Muscle layer of colon (tissue), 2 donors: Measurements from ENCODE around the gene LRRIQ4.

Source experiments
- H3K27ac ChIP-seq: one replicate; pipeline ENCODE4 v1.7.0; 2013; ENCODE audit warnings: low read depth, mild to moderate bottlenecking, low read length, moderate library complexity
- H3K27me3 ChIP-seq, 2 donors: one replicate each; pipeline ENCODE4 v1.7.0; 2013; ENCODE audit warnings: low read length in 2 of 2, mild to moderate bottlenecking in 2 of 2; ENCODE audit not compliant: insufficient read depth in 2 of 2, control insufficient read depth in 1 of 2
- H3K36me3 ChIP-seq: one replicate; pipeline ENCODE4 v1.7.0; 2013; ENCODE audit warnings: mild to moderate bottlenecking, low read length; ENCODE audit not compliant: insufficient read depth
- H3K4me1 ChIP-seq: one replicate; pipeline ENCODE4 v1.7.0; 2013; ENCODE audit warnings: mild to moderate bottlenecking, low read length; ENCODE audit not compliant: insufficient read depth
- H3K4me3 ChIP-seq, 2 donors: one replicate each; pipeline ENCODE4 v1.7.0; 2013; ENCODE audit warnings: low read length in 2 of 2, low read depth in 1 of 2, mild to moderate bottlenecking in 1 of 2, moderate library complexity in 1 of 2
- H3K9ac ChIP-seq: one replicate; pipeline ENCODE4 v1.7.0; 2013; ENCODE audit warnings: low read length
- H3K9me3 ChIP-seq: one replicate; pipeline ENCODE4 v1.7.0; 2013; ENCODE audit warnings: mild to moderate bottlenecking, low read length
- donor health status: abdominal sarcoma.
- donor health status: Adenocarcinoma of cecum.

LRRIQ4 gene

DNA sequence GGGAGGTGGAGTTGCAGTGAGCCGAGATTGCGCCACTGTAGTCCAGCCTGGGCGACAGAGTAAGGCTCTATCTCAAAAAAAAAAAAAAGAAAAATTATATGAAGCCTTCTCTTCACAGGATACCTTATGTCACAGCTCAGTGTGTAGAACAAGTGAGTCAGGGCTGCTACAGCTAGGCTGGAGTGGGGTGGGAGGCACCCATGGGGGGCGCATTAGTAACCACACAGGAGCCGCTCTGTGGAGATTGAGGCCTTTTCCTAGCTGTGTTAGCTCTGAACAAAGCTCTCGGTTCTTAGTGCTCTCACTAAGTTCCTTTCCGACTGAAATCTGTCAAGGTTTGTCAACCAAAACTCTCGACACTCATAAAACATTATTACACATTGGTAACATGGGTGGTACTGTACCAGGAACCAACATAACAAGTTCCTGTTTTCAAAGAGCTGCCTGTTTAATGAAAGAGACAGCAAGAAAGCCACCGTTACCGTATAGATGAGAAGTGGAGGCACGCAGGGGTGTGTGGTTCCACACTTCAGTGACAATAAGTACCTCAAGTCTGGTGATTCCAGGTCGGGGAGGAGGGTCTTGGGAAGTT is 52.6 kb downstream of the LRRIQ4 start:
- no peak overlapping the region for H3K4me3 ChIP-seq
- no peaks in the 10 kb centered on the region for H3K27me3 ChIP-seq

DNA sequence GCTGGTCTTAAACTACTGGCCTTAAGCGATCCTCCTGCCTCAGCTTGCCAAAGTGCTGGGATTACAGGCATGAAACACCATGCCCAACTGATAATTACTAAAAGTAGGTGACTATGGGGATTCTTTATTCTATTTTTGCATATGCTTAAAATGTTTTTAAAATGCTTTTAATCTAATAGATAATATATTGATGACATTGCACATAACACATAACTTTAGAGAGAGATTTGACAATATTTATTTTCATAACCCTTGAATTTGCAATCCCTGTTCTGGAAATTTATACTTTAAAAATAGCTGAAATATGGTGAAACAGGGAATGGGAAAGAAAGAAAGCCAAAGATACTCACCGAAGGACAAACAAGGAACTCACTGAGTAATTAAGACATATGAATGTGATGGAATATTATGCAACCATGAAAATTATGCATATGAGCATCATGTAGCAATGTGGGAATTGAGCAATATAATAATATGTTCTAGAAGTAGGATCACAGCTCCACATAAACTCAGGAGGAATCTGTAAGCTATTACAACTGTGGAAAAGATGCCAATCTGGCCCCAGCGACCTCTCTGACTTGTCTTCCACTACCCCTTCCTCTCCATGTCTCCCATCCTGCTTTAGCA is 55.0 kb downstream of the LRRIQ4 start:
- H3K9me3 ChIP-seq = no peaks in the 10 kb centered on the region
- no peak overlapping the region for H3K9ac ChIP-seq
- H3K4me3 ChIP-seq = no peak overlapping the region
- H3K27ac ChIP-seq = no peak overlapping the region
- H3K27me3 ChIP-seq = no peaks in the 10 kb centered on the region
- H3K4me1 ChIP-seq = peaks cover 6% of the 10 kb centered on the region
- no peaks in the 10 kb centered on the region for H3K36me3 ChIP-seq

More for the DNA sequence above, 52.6 kb downstream of the LRRIQ4 start:
- H3K4me1 ChIP-seq = peaks cover 6% of the 10 kb centered on the region
- H3K36me3 ChIP-seq = no peaks in the 10 kb centered on the region
- no peaks in the 10 kb centered on the region for H3K9me3 ChIP-seq
- no peak overlapping the region for H3K27ac ChIP-seq
- no peak overlapping the region for H3K9ac ChIP-seq

DNA sequence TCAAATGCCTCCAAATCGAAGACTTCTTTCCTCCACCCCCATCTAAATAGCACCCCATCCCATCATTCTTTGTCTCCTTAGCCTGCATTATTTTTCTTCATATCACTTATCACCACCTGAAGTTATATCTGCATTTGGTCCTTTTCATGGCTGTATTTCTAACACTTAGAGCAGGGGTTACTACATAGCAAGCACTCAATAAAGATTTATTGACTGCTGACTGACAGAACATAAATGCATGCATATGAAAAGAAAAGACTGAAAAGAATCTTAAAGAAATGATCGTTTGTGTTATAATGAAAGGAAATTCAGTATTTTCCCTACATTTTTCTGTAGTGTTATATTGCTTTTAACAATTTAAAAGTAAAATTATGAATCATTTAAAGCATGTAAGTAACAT is 55.7 kb downstream of the LRRIQ4 start:
- H3K36me3 ChIP-seq = no peaks in the 10 kb centered on the region
- H3K9ac ChIP-seq = no peak overlapping the region
- no peak overlapping the region for H3K4me3 ChIP-seq
- no peak overlapping the region for H3K27ac ChIP-seq
- H3K9me3 ChIP-seq = no peaks in the 10 kb centered on the region
- H3K27me3 ChIP-seq = no peaks in the 10 kb centered on the region
- H3K4me1 ChIP-seq = peaks cover 4% of the 10 kb centered on the region

DNA sequence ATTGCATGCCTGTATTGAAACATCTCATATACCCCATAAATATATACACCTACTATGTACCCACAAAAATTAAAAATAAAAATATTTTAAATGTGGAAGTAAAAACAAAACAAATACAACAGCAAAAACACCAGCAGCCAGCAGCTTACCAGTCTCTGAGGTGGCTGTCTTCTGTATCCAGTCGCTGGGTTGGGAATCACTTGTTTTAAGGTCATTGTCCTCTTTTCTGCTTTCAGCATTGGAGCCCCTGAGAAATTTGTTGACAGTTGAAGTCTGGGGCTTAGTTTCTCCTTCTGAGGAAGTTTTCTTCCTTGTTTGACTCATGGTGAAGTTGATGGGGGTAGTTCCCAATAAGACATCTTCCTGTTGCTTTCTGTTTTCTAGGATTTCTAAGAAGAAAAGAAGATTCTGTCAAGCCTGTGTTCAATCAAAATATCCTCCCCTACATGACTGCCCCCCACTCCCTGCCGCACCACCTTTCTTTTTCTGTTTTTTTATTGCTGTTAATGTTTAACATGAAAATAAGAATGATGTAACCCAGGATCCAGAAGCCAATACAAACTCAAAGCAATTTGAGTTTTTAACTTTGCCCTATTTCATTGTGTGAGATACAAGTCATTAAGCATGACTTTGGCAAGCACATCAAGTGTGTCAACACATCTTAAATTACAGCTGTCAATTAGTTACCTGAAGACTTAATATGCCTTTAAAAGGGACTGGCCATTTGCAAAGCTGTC is 57.0 kb downstream of the LRRIQ4 start, which contains the start of gene LRRC31:
LRRC31 (minus strand) TSS at position 452 of the 737 bp plus-strand sequence; CDS start at position 324, 128 bp downstream.
- no peak within 1 kb of the TSS for H3K27ac ChIP-seq
- H3K27me3 ChIP-seq = no peaks in the 10 kb centered on the region
- H3K9ac ChIP-seq = no peak within 1 kb of the TSS

DNA sequence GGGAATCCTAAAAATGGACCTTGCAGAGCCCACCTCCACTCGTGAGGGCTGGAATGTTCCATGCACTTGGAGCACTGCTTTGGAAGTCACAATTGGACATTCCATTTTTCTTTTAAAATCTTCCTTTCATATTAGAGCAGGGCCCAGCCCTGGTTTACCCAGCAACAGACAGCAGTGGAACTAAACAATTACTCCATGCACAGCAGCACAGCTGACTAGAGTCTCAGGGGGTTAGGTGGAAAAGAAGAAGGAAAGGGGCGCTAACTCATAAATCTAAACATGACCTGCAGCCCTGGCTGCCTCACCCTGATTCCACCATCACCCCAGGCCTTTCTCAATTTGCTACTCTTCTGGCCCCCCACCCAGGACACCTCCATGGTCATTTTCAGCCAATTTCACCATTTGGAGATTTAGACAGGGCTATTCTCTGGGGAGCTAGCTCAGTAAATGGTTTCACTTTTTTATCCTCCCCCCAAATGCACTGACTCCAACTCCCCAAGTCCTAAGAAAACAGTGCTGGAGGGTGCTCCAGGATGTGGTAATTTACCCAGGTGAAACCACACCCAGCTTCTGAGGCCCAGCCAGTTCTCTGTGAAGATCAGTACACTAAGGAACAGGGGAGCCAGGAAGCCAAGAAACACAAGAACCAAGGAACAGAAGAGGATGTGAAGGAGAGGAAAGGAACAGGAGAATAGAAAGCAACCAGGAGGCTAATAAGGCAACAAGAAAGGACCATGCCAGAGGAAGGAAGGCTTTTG is 58.6 kb downstream of the LRRIQ4 start:
- Histone ChIP-seq H3K9me3 (no peaks in the 10 kb centered on the region), H3K27ac (no peak overlapping the region), H3K27me3 (no peaks in the 10 kb centered on the region), H3K9ac (no peak overlapping the region), H3K4me3 (no peak overlapping the region), H3K4me1 (no peaks in the 10 kb centered on the region), H3K36me3 (no peaks in the 10 kb centered on the region)

More for the DNA sequence above, 57.0 kb downstream of the LRRIQ4 start, which contains the start of gene LRRC31:
- Histone ChIP-seq H3K36me3 (no peaks in the 10 kb centered on the region), H3K9me3 (no peaks in the 10 kb centered on the region), H3K4me3 (no peak within 1 kb of the TSS), H3K4me1 (no peaks in the 10 kb centered on the region)

DNA sequence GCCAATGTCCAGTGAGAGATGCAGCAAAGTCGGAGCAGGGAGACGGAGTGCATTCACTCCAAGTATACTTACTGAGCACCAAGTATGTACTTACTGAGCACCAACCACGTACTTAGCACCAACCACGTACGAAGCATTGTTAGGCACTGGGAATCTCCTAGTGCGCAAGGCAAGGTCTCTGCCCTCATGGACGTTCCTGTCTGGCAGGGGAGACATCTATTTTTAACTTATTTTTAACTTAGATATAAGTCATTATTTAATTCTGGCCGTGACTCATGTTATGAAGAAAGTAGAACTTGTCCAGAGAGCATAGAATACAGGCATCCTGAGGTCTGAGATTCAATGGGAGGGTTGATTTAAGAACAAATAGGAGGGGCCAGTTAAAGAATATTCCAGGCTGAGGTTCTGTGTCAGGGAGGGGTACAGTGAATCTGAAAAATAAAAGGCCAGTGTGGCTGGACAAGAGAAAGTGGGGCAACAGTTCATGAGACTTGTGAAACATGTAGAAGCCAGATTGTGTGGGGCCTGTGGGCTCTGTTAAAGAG is 66.4 kb downstream of the LRRIQ4 start:
- no peaks in the 10 kb centered on the region for H3K9me3 ChIP-seq
- H3K9ac ChIP-seq = no peak overlapping the region
- H3K4me1 ChIP-seq = no peaks in the 10 kb centered on the region
- no peaks in the 10 kb centered on the region for H3K36me3 ChIP-seq
- no peak overlapping the region for H3K27ac ChIP-seq
- no peak overlapping the region for H3K4me3 ChIP-seq
- no peaks in the 10 kb centered on the region for H3K27me3 ChIP-seq

DNA sequence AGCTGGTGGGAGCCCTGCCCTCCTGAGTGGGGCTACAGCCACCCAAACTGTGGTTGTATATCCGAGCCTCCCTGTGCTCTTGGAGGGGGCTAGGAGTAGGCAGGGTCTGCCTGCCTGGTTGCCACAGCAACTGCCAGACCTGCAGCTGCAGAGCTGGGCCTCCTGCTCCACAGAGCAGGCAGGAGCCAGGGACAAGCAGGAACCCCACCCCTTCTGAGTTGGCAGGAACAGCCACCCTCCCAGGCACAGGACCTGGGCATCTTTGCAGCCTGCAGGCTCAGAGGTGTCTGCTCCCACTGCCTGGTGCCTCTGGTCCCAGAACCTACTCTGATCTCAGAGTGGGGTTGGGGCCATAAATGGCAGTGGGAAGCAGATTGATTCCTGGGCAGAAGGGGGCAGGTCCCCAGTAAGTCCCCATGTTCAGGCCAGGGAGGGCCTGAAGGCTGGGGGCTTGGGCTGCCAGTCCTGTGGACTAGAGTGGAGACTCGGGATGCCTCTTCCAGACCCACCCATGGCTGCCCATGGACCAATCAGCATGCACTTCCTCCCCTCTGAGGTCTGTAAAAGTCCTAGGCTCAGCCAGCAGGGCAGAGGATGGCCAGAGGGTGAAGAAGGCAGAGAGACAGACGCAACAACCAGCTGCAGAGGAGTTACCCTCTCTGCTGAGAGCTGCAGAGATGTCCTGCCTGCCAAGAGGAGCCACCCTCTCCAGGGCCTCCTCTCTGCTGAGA is 67.3 kb downstream of the LRRIQ4 start:
- Histone ChIP-seq H3K36me3 (no peaks in the 10 kb centered on the region), H3K4me1 (no peaks in the 10 kb centered on the region), H3K4me3 (no peak overlapping the region), H3K9ac (no peak overlapping the region), H3K27ac (no peak overlapping the region), H3K9me3 (no peaks in the 10 kb centered on the region), H3K27me3 (no peaks in the 10 kb centered on the region)

DNA sequence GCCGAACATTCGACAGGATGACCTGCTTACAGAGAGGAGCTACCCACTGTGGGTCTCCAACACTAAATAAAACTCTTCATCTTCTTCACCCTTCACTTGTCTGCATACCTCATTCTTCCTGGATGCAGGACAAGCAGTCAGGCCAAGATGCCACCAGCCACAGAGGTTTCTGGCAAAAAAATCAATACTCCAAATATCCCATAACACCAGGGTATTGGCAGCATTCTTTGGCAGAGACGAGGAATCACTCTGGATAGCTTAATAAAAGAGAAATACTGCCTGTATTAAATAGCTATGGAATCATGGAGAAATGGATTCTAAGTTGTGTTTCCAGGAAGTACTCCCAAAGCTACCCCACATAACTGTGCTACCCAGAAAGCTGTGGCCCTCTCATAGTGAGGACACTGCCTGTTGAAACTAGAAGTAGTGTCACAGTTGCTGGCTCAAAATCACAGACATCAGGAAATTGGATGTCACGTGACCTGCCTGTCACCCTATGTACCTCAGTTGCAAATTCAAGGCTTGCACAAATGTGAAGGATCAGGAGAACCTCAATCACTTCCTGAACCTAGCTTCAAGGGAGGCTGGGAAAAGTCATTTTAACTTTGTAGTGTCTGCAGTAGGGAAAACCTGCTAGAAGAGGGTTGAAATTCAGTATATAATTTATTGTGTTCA is 68.0 kb downstream of the LRRIQ4 start:
- no peak overlapping the region for H3K4me3 ChIP-seq
- H3K9ac ChIP-seq = no peak overlapping the region
- no peaks in the 10 kb centered on the region for H3K36me3 ChIP-seq
- no peaks in the 10 kb centered on the region for H3K27me3 ChIP-seq
- H3K27ac ChIP-seq = no peak overlapping the region
- H3K4me1 ChIP-seq = no peaks in the 10 kb centered on the region
- no peaks in the 10 kb centered on the region for H3K9me3 ChIP-seq

DNA sequence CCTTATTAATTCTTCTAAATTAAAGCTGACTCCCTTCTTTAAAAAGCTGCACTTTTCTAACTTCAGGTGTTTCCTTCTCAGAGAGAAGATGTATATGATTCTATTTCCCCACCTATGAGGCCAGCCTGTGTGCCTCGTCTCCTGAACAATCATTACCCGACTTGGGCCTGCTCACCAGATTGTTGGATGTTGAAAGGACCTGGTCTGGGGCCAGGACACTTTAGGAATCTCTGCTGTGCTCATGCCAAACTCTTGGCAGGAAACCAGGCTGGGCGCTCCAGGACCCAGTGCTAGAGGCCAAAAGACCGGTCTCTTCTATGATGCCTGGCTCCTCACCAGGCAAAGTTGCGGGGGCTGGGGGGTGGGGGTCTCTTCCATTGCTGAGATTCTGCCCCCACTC is 74.0 kb downstream of the LRRIQ4 start:
- no peak overlapping the region for H3K4me3 ChIP-seq
- peaks cover 4% of the 10 kb centered on the region for H3K4me1 ChIP-seq
- no peak overlapping the region for H3K27ac ChIP-seq
- no peak overlapping the region for H3K9ac ChIP-seq
- no peaks in the 10 kb centered on the region for H3K27me3 ChIP-seq
- H3K36me3 ChIP-seq = no peaks in the 10 kb centered on the region
- H3K9me3 ChIP-seq = no peaks in the 10 kb centered on the region
